K562 (cell line): ENCODE results near the gene DET1. TPM values are rescaled to one million over a fixed set of nuclear protein-coding genes. Genes with fewer than 3 reads are reported as not detected.

Source experiments
- ATAC-seq: fragments of 200-7000 bp; cut with Tn5 transposase; 3 replicates; pipeline ENCODE4 v1.9.1; 2020; ENCODE audit warnings: moderate library complexity
- BruUV-seq: library from RNA; stranded (reverse); fragments of 400-500 nt; replicated peaks from 2 replicates; lab custom pipeline; 2021; lab: Mats Ljungman, UMichigan
- CTCF ChIA-PET: fragments of 300-600 bp; formaldehyde crosslinking; extraction: SDS; loops from one replicate; lab custom pipeline; 2021; ENCODE audit warnings: low intra/inter-chr PET ratio; lab: Yijun Ruan, JAX
- POLR2A ChIA-PET: fragments of 300-600, 350-650 bp; sonication (Branson Sonifier 250); formaldehyde crosslinking; extraction: SDS; loops from one replicate; lab custom pipeline; 2021; ENCODE audit warnings: antibody characterized with exemption, inconsistent platforms; lab: Yijun Ruan, JAX
- DNase-seq, 4 experiments: peaks; one replicate each; pipeline versions ENCODE4 v3.0.0 to v3.0.0-alpha.2; 2011 to 2018; ENCODE audit warnings: low spot score in 3 of 4, mixed read lengths in 3 of 4; ENCODE audit errors: extremely low read depth in 1 of 4
- FAIRE-seq: peaks from 2 replicates; lab custom pipeline; 2011; peaks lifted over from hg19 to GRCh38; lab: Jason Lieb, UNC
- H2AFZ ChIP-seq: 2 replicates; pipeline ENCODE4 v1.6.0; 2011; ENCODE audit warnings: low read depth, low read length, control low read depth, inconsistent platforms
- H3K27ac ChIP-seq: fragments of 200-600 bp; 3 replicates; pipeline ENCODE4 v1.8.0; 2011; ENCODE audit warnings: low read depth, mild to moderate bottlenecking, control low read depth, inconsistent platforms, low read length, moderate library complexity, mixed read lengths; ENCODE audit errors: extremely low read depth
- H3K27me3 ChIP-seq, 2 experiments: fragments of 300-600 bp in 1 of 2; 2 replicates in 1 of 2; 3 replicates in 1 of 2; pipeline versions ENCODE4 v1.6.0 to v1.8.0; 2011; ENCODE audit warnings: inconsistent platforms in 2 of 2, low read length in 2 of 2, mild to moderate bottlenecking in 1 of 2, mixed read lengths in 1 of 2, moderate library complexity in 1 of 2; ENCODE audit not compliant: control insufficient read depth in 2 of 2, insufficient read depth in 2 of 2
- H3K36me3 ChIP-seq: fragments of 300-600 bp; 3 replicates; pipeline ENCODE4 v1.8.0; 2011; ENCODE audit warnings: mild to moderate bottlenecking, low read length, inconsistent platforms; ENCODE audit not compliant: control insufficient read depth, insufficient read depth
- H3K4me1 ChIP-seq, 2 experiments: fragments of 200-600 bp in 1 of 2; replicated peaks in 1 of 2; 2 replicates in 1 of 2; 3 replicates in 1 of 2; pipeline versions ENCODE4 v1.5.1 to v1.8.0; 2011; ENCODE audit warnings: inconsistent platforms in 2 of 2, low read length in 2 of 2, mild to moderate bottlenecking in 1 of 2, mixed read lengths in 1 of 2, moderate library complexity in 1 of 2; ENCODE audit not compliant: control insufficient read depth in 2 of 2, insufficient read depth in 2 of 2
- H3K4me2 ChIP-seq: 2 replicates; pipeline ENCODE4 v1.6.1; 2011; ENCODE audit warnings: low read length, control low read depth, inconsistent platforms, mixed read lengths; ENCODE audit not compliant: insufficient read depth
- H3K4me3 ChIP-seq: fragments of 200-600 bp; sonication (generic), shearing (Covaris generic); 2 replicates; pipeline ENCODE4 v1.5.1; 2016; ENCODE audit warnings: control low read depth, inconsistent platforms
- H3K79me2 ChIP-seq: fragments of 200-600 bp; 3 replicates; pipeline ENCODE4 v1.8.0; 2011; ENCODE audit warnings: low read length, inconsistent platforms; ENCODE audit not compliant: control insufficient read depth, insufficient read depth
- H3K9ac ChIP-seq, 2 experiments: 2 replicates each; pipeline versions ENCODE4 v1.6.0 to v1.6.1; 2011; ENCODE audit warnings: low read depth in 2 of 2, low read length in 2 of 2, control low read depth in 1 of 2, inconsistent platforms in 1 of 2, mild to moderate bottlenecking in 1 of 2, mixed read lengths in 1 of 2; ENCODE audit not compliant: insufficient read depth in 1 of 2
- H3K9me1 ChIP-seq: one replicate; pipeline ENCODE4 v1.6.0; 2011; ENCODE audit warnings: inconsistent platforms, mild to moderate bottlenecking, low read length, moderate library complexity; ENCODE audit not compliant: control insufficient read depth, insufficient read depth
- H3K9me3 ChIP-seq: replicated peaks from 2 replicates; pipeline ENCODE4 v1.5.1; 2011; ENCODE audit warnings: low read depth, low read length, inconsistent platforms; ENCODE audit not compliant: control insufficient read depth, insufficient read depth
- H4K20me1 ChIP-seq: replicated peaks from 2 replicates; pipeline ENCODE4 v1.6.1; 2011; ENCODE audit warnings: low read length, inconsistent platforms, mixed read lengths; ENCODE audit not compliant: control insufficient read depth, insufficient read depth
- CHD4 ChIP-seq: fragments of 200-600 bp; sonication (generic); IDR thresholded peaks from 3 replicates; pipeline ENCODE4 v1.6.1; 2012; ENCODE audit warnings: low read depth, mild to moderate bottlenecking, mixed read lengths, low read length, inconsistent platforms; ENCODE audit not compliant: insufficient read depth, insufficient replicate concordance, poor library complexity, severe bottlenecking
- CLOCK ChIP-seq: fragments of 250-450 bp; sonication (Bioruptor Pico); IDR thresholded peaks from 2 replicates; pipeline ENCODE4 v1.4.0; 2020; ENCODE audit warnings: mild to moderate bottlenecking, moderate library complexity, borderline replicate concordance
- CREB1 ChIP-seq, 2 experiments: sonication (generic) in 1 of 2; formaldehyde crosslinking in 1 of 2; IDR thresholded peaks; 2 replicates each; pipeline versions ENCODE4 v1.6.1 to v1.8.0; 2012 to 2022; ENCODE audit warnings: inconsistent platforms in 1 of 2, mild to moderate bottlenecking in 1 of 2, missing genetic modification reagents in 1 of 2, moderate library complexity in 1 of 2
- EP400 ChIP-seq: fragments of 450-650 bp; IDR thresholded peaks from 2 replicates; pipeline ENCODE4 v1.6.1; 2017; ENCODE audit warnings: antibody characterized with exemption, mild to moderate bottlenecking, moderate library complexity
- FOXJ2 ChIP-seq: fragments of 200-800 bp; sonication (Bioruptor generic); IDR thresholded peaks from 2 replicates; pipeline ENCODE4 v1.6.1; 2016; ENCODE audit warnings: missing genetic modification characterization, missing compliant biosample characterization
- GTF2E2 ChIP-seq: fragments of 200-800 bp; sonication (Bioruptor generic); IDR thresholded peaks from 2 replicates; pipeline ENCODE4 v1.6.1; 2016; ENCODE audit warnings: missing genetic modification characterization, missing compliant biosample characterization
- HDAC2 ChIP-seq: fragments of 450-650 bp; IDR thresholded peaks from 2 replicates; pipeline ENCODE4 v1.6.1; 2016; ENCODE audit warnings: mild to moderate bottlenecking
- HMG20A ChIP-seq: fragments of 450-650 bp; formaldehyde crosslinking; conservative IDR thresholded peaks from 2 replicates; pipeline ENCODE4 v1.4.0; 2020; ENCODE audit warnings: mild to moderate bottlenecking, mixed read lengths
- MCM5 ChIP-seq: fragments of 450-650 bp; IDR thresholded peaks from 2 replicates; pipeline ENCODE4 v1.6.1; 2016; ENCODE audit warnings: low read depth
- OTX1 ChIP-seq: fragments of 450-650 bp; formaldehyde crosslinking; IDR thresholded peaks from 2 replicates; pipeline ENCODE4 v1.4.0; 2022; ENCODE audit warnings: mild to moderate bottlenecking
- POLR2AphosphoS5 ChIP-seq: IDR thresholded peaks from 2 replicates; pipeline ENCODE4 v1.6.1; 2011; ENCODE audit warnings: mild to moderate bottlenecking, low read depth, low read length, moderate library complexity; ENCODE audit not compliant: control insufficient read depth, insufficient read depth
- ZFX ChIP-seq: sonication (generic); formaldehyde crosslinking; IDR thresholded peaks from 2 replicates; pipeline ENCODE4 v1.8.0; 2022; ENCODE audit warnings: mild to moderate bottlenecking, missing genetic modification reagents, moderate library complexity
- ZNF384 ChIP-seq: IDR thresholded peaks from 2 replicates; pipeline ENCODE4 v1.6.1; 2012; ENCODE audit warnings: low read depth, low read length, improper control_type of control experiment
- ZNF436 ChIP-seq: fragments of 250-450, 450-650 bp; sonication (Bioruptor Pico); formaldehyde crosslinking; IDR thresholded peaks from 2 replicates; pipeline ENCODE4 v1.7.0; 2020; ENCODE audit warnings: mild to moderate bottlenecking
- WGBS: fragments of 100-300 bp; shearing (Covaris generic); methylation state at CpG from one replicate; pipeline ENCODE4 v1.1.6; 2016; ENCODE audit warnings: low coverage, mixed read lengths; ENCODE audit not compliant: insufficient coverage; ENCODE audit errors: missing lambda C conversion rate; 5-methylcytosine and 5-hydroxymethylcytosine counted together
- in situ Hi-C: fragments of 300-500 bp; cut with MboI; formaldehyde crosslinking; loops from 4 replicates; pipeline ENCODE4 v1.15.0; 2018; ENCODE audit warnings: inconsistent platforms, mixed read lengths
- intact Hi-C: fragments of 100-400 bp; cut with micrococcal nuclease; formaldehyde crosslinking; loops from 2 replicates; pipeline ENCODE4 v1.14.2; 2022
- polyA plus RNA-seq, 8 experiments: library from polyadenylated mRNA; depleted of rRNA in 4 of 8; stranded (reverse) in 5 of 8; unstranded in 3 of 8; fragments of >200 nt; fragmentation: Nextera tagmentation in 2 of 8; fragmentation: Illumina TruSeq in 1 of 8; extraction: Ambion mirVana in 2 of 8; extraction: Trizol in 1 of 8; gene quantifications; 2 replicates each; pipeline versions ENCODE4 v1.2.1 to v1.2.3, GENCODE V29; 2011 to 2014; ENCODE audit warnings: inconsistent platforms in 1 of 8, missing spikeins in 1 of 8
- total RNA-seq, 7 experiments: library from RNA; depleted of rRNA in 6 of 7; stranded (reverse); fragments of >200 nt in 6 of 7; fragmentation: Illumina TruSeq in 2 of 7; extraction: Trizol in 2 of 7; gene quantifications; 2 replicates each; pipeline versions ENCODE4 v1.2.1 to v1.2.3, GENCODE V29; 2011 to 2021; ENCODE audit warnings: low replicate concordance in 1 of 7
- TF ChIP-seq, protein P1 (sequence below), 2 experiments: fragments of 450-650 bp in 1 of 2; IDR thresholded peaks; 2 replicates each; pipeline ENCODE4 v1.6.1; 2011 to 2017; ENCODE audit warnings: low read depth in 2 of 2, antibody characterized with exemption in 1 of 2, borderline replicate concordance in 1 of 2, low read length in 1 of 2, mild to moderate bottlenecking in 1 of 2, mixed read lengths in 1 of 2; ENCODE audit not compliant: control insufficient read depth in 1 of 2
- TF ChIP-seq, protein P2 (sequence below): fragments of 450-650 bp; IDR thresholded peaks from 2 replicates; pipeline ENCODE4 v1.6.1; 2014; ENCODE audit warnings: low read depth, mild to moderate bottlenecking, moderate library complexity, borderline replicate concordance

The DET1 gene
- total and polyA plus RNA-seq, 9 of the 15 experiments (the other 6 are each of a cell fraction or from before 2014, with no cell fraction given), result 4.2 to 8.1 (median 6.0) TPM

DNA sequence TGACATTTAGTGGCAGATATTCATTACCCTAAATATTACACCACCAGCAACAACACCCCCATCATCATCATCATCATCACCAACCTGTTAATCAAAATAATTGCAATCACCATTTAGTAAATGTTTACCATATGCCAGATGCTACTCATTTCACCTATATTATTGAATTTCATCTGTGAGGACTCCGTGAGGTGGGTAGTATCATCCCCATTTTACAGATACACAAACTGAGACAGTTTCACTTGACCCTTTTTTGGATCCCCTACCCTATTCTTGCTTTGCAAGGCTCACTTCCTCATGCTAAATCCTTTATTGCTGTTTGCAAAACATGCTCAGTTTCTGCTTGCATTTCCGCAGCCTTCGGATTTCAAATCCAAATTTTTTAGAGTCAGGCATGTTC lies 18.3 kb upstream of the DET1 start:
- no peaks in the 10 kb centered on the region for H3K27me3 ChIP-seq
- no peak for FAIRE-seq
- H4K20me1 ChIP-seq, result no peaks in the 10 kb centered on the region
- no peak overlapping the region for H3K27ac ChIP-seq
- ChIA-PET POLR2A (no interaction called here), CTCF (no interaction called here)
- 86% methylated on average over 3 of the region's 3 CpGs for WGBS
- H3K79me2 ChIP-seq, result no peaks in the 10 kb centered on the region
- H3K4me2 ChIP-seq, result no peak overlapping the region
- H3K9me1 ChIP-seq, result no peaks in the 10 kb centered on the region
- in situ Hi-C loops (no loop called here), intact Hi-C loops (loop anchor here (5.0 kb wide), 1 partner anchor 38 kb away; no protein-coding TSS in a partner anchor)
- BruUV-seq, result no TSS peak
- no peaks in the 10 kb centered on the region for H3K9me3 ChIP-seq
- DNase-seq, result no peak
- no peak for ATAC-seq
- H3K36me3 ChIP-seq, result no peaks in the 10 kb centered on the region
- no peak overlapping the region for H2AFZ ChIP-seq
- H3K4me3 ChIP-seq, result no peak overlapping the region
- peaks cover 11 to 15% of the 10 kb centered on the region in 2 experiments for H3K4me1 ChIP-seq
- H3K9ac ChIP-seq, result no peak overlapping the region
- TF ChIP-seq EP400 (no peak), ZFX (no peak), GTF2E2 (tag) (no peak), CHD4 (peak; percentile 46), FOXJ2 (tag) (no peak), ZNF384 (no peak), ZNF436 (CRISPR knock-in tag) (no peak), CLOCK (no peak), OTX1 (no peak), POLR2AphosphoS5 (no peak), HMG20A (no peak), MCM5 (no peak), CREB1 (IDR thresholded peaks at IDR 0.05) (no peak), CREB1 (CRISPR knock-in tag; IDR thresholded peaks at IDR 0.05) (no peak), HDAC2 (0 out of 2 replicates have a peak, but pooled peaks have one; percentile 18)
- TF ChIP-seq, protein P1, sequence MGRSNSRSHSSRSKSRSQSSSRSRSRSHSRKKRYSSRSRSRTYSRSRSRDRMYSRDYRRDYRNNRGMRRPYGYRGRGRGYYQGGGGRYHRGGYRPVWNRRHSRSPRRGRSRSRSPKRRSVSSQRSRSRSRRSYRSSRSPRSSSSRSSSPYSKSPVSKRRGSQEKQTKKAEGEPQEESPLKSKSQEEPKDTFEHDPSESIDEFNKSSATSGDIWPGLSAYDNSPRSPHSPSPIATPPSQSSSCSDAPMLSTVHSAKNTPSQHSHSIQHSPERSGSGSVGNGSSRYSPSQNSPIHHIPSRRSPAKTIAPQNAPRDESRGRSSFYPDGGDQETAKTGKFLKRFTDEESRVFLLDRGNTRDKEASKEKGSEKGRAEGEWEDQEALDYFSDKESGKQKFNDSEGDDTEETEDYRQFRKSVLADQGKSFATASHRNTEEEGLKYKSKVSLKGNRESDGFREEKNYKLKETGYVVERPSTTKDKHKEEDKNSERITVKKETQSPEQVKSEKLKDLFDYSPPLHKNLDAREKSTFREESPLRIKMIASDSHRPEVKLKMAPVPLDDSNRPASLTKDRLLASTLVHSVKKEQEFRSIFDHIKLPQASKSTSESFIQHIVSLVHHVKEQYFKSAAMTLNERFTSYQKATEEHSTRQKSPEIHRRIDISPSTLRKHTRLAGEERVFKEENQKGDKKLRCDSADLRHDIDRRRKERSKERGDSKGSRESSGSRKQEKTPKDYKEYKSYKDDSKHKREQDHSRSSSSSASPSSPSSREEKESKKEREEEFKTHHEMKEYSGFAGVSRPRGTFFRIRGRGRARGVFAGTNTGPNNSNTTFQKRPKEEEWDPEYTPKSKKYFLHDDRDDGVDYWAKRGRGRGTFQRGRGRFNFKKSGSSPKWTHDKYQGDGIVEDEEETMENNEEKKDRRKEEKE (IDR thresholded peaks at IDR 0.05; ENCODE audit: borderline replicate concordance in 1 of 2, control insufficient read depth in 1 of 2, low read depth in 2 of 2, low read length in 1 of 2), result no peak
- TF ChIP-seq, protein P2, sequence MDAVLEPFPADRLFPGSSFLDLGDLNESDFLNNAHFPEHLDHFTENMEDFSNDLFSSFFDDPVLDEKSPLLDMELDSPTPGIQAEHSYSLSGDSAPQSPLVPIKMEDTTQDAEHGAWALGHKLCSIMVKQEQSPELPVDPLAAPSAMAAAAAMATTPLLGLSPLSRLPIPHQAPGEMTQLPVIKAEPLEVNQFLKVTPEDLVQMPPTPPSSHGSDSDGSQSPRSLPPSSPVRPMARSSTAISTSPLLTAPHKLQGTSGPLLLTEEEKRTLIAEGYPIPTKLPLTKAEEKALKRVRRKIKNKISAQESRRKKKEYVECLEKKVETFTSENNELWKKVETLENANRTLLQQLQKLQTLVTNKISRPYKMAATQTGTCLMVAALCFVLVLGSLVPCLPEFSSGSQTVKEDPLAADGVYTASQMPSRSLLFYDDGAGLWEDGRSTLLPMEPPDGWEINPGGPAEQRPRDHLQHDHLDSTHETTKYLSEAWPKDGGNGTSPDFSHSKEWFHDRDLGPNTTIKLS, result no peak
